IMR-90 (cell line): ENCODE results near the gene KIR3DL3. TPM values are rescaled to one million over a fixed set of nuclear protein-coding genes. Genes with fewer than 3 reads are reported as not detected.

ENCODE experiments used
- ATAC-seq: fragments of 200-7000 bp; cut with Tn5 transposase; 2 replicates; pipeline ENCODE4 v1.9.1; 2020; ENCODE audit warnings: low read depth, mild to moderate bottlenecking, moderate library complexity
- BruUV-seq: library from RNA; stranded (reverse); fragments of 400-500 nt; replicated peaks from 2 replicates; lab custom pipeline; 2021; lab: Mats Ljungman, UMichigan
- CTCF ChIA-PET: fragments of 300-600 bp; formaldehyde crosslinking; extraction: SDS; loops from one replicate; lab custom pipeline; 2021; ENCODE audit warnings: antibody characterized with exemption; lab: Yijun Ruan, JAX
- POLR2A ChIA-PET: fragments of 300-600 bp; sonication (Branson Sonifier 250); formaldehyde crosslinking; loops from one replicate; lab custom pipeline; 2022; ENCODE audit warnings: antibody characterized with exemption; ENCODE audit not compliant: unreplicated experiment; lab: Charles Lee
- DNase-seq: peaks from one replicate; pipeline ENCODE4 v3.0.0; 2013
- H2AFZ ChIP-seq: replicated peaks from 2 replicates; pipeline ENCODE3; 2013; ENCODE audit warnings: low read length, mild to moderate bottlenecking; ENCODE audit not compliant: poor library complexity
- H2AK5ac ChIP-seq: 2 replicates; pipeline ENCODE4 v1.6.1; 2013; ENCODE audit warnings: low read depth, low read length, inconsistent platforms
- H2AK9ac ChIP-seq: replicated peaks from 2 replicates; pipeline ENCODE3; 2013; ENCODE audit warnings: mild to moderate bottlenecking, low read depth, low read length, moderate library complexity; ENCODE audit not compliant: poor library complexity
- H2BK120ac ChIP-seq: 2 replicates; pipeline ENCODE4 v1.6.1; 2013; ENCODE audit warnings: low read depth, low read length, inconsistent platforms
- H2BK15ac ChIP-seq: 3 replicates; pipeline ENCODE4 v1.6.1; 2013; ENCODE audit warnings: low read depth, low read length, inconsistent platforms
- H2BK20ac ChIP-seq: 2 replicates; pipeline ENCODE4 v1.6.1; 2013; ENCODE audit warnings: low read depth, mild to moderate bottlenecking, inconsistent platforms, low read length, moderate library complexity
- H2BK5ac ChIP-seq: 2 replicates; pipeline ENCODE4 v1.6.1; 2013; ENCODE audit warnings: mild to moderate bottlenecking, low read depth, low read length, inconsistent platforms; ENCODE audit not compliant: poor library complexity, severe bottlenecking
- H3K14ac ChIP-seq: replicated peaks from 2 replicates; pipeline ENCODE4 v1.6.1; 2013; ENCODE audit warnings: low read depth, low read length, inconsistent platforms
- H3K18ac ChIP-seq: 2 replicates; pipeline ENCODE4 v1.6.1; 2013; ENCODE audit warnings: low read depth, low read length, control low read depth
- H3K23ac ChIP-seq: 2 replicates; pipeline ENCODE4 v1.6.1; 2013; ENCODE audit warnings: low read depth, low read length, inconsistent platforms
- H3K27ac ChIP-seq: 2 replicates; pipeline ENCODE4 v1.5.1; 2013; ENCODE audit warnings: mild to moderate bottlenecking, control low read depth, low read length; ENCODE audit not compliant: insufficient read depth
- H3K27me3 ChIP-seq: 2 replicates; pipeline ENCODE4 v1.6.1; 2013; ENCODE audit warnings: low read length; ENCODE audit not compliant: control insufficient read depth, insufficient read depth
- H3K36me3 ChIP-seq: 2 replicates; pipeline ENCODE4 v1.6.1; 2013; ENCODE audit warnings: low read length, mixed read lengths; ENCODE audit not compliant: control insufficient read depth, insufficient read depth
- H3K4ac ChIP-seq: 2 replicates; pipeline ENCODE4 v1.6.1; 2013; ENCODE audit warnings: low read depth, low read length, inconsistent platforms
- H3K4me1 ChIP-seq: 2 replicates; pipeline ENCODE4 v1.6.1; 2013; ENCODE audit warnings: low read length, mixed read lengths; ENCODE audit not compliant: control insufficient read depth, insufficient read depth
- H3K4me2 ChIP-seq: 2 replicates; pipeline ENCODE4 v1.6.1; 2013; ENCODE audit warnings: low read depth, mild to moderate bottlenecking, control low read depth, low read length, moderate library complexity
- H3K4me3 ChIP-seq: 2 replicates; pipeline ENCODE4 v1.5.1; 2013; ENCODE audit warnings: low read depth, mild to moderate bottlenecking, control low read depth, low read length, moderate library complexity; ENCODE audit not compliant: insufficient read depth
- H3K56ac ChIP-seq: 2 replicates; pipeline ENCODE4 v1.6.1; 2013; ENCODE audit warnings: low read length, inconsistent platforms; ENCODE audit not compliant: insufficient read depth; ENCODE audit errors: extremely low read depth
- H3K79me1 ChIP-seq, 2 experiments: 2 replicates each; pipeline ENCODE4 v1.6.1; 2013; ENCODE audit warnings: low read length in 2 of 2, inconsistent platforms in 1 of 2, low read depth in 1 of 2
- H3K9ac ChIP-seq: 2 replicates; pipeline ENCODE4 v1.6.1; 2013; ENCODE audit warnings: low read depth, low read length, control low read depth
- H3K9me1 ChIP-seq: 2 replicates; pipeline ENCODE4 v1.6.1; 2013; ENCODE audit warnings: low read length, inconsistent platforms; ENCODE audit not compliant: insufficient read depth
- H3K9me3 ChIP-seq: 2 replicates; pipeline ENCODE4 v1.6.1; 2013; ENCODE audit warnings: low read length; ENCODE audit not compliant: control insufficient read depth, insufficient read depth
- H4K20me1 ChIP-seq: 2 replicates; pipeline ENCODE4 v1.6.1; 2013; ENCODE audit warnings: low read length, inconsistent platforms; ENCODE audit not compliant: insufficient read depth
- H4K5ac ChIP-seq: 2 replicates; pipeline ENCODE4 v1.6.1; 2013; ENCODE audit warnings: mild to moderate bottlenecking, low read depth, low read length, control low read depth
- H4K8ac ChIP-seq, 2 experiments: 2 replicates each; pipeline ENCODE4 v1.6.1; 2013; ENCODE audit warnings: low read depth in 2 of 2, low read length in 2 of 2, control low read depth in 1 of 2, inconsistent platforms in 1 of 2
- H4K91ac ChIP-seq: 2 replicates; pipeline ENCODE4 v1.6.1; 2013; ENCODE audit warnings: low read depth, low read length, inconsistent platforms; ENCODE audit not compliant: insufficient read depth
- CEBPB ChIP-seq: IDR thresholded peaks from 2 replicates; pipeline ENCODE4 v1.6.1; 2012; ENCODE audit warnings: low read depth, low read length, improper control_type of control experiment
- MXI1 ChIP-seq: IDR thresholded peaks from 2 replicates; pipeline ENCODE4 v1.6.1; 2012; ENCODE audit warnings: low read depth, mild to moderate bottlenecking, low read length, moderate library complexity, borderline replicate concordance
- NFE2L2 ChIP-seq: fragments of 150-350 bp; IDR thresholded peaks from 2 replicates; pipeline ENCODE4 v1.6.1; 2016; ENCODE audit warnings: low read depth, mild to moderate bottlenecking, low read length
- RAD21 ChIP-seq: IDR thresholded peaks from 2 replicates; pipeline ENCODE4 v1.6.1; 2012; ENCODE audit warnings: low read length, improper control_type of control experiment
- SMC3 ChIP-seq: fragments of 150-350 bp; IDR thresholded peaks from 2 replicates; pipeline ENCODE4 v1.6.1; 2016; ENCODE audit warnings: low read depth, mild to moderate bottlenecking, antibody characterized with exemption, low read length, moderate library complexity
- WGBS, 2 experiments: methylation state at CpG; one replicate each; pipeline versions ENCODE4 v1.1.5 to v1.1.7; 2013; ENCODE audit warnings: missing lambda C conversion rate in 2 of 2; ENCODE audit not compliant: insufficient read length in 1 of 2; ENCODE audit errors: extremely low coverage in 2 of 2; 5-methylcytosine and 5-hydroxymethylcytosine counted together
- dilution Hi-C: fragments of 300-500 bp; cut with HindIII; formaldehyde crosslinking; loops from one replicate; pipeline ENCODE4 v1.14.3; 2018; ENCODE audit warnings: low sequenced_read_pairs; ENCODE audit not compliant: unreplicated experiment
- in situ Hi-C: fragments of 300-500 bp; cut with MboI; formaldehyde crosslinking; loops from 3 replicates; pipeline ENCODE4 v1.14.3; 2019; ENCODE audit warnings: low sequenced_read_pairs, inconsistent platforms, mixed read lengths
- intact Hi-C: fragments of 100-400 bp; cut with micrococcal nuclease; formaldehyde crosslinking; loops from 2 replicates; pipeline ENCODE4 v1.10.0; 2022
- polyA plus RNA-seq, 3 experiments: library from polyadenylated mRNA; depleted of rRNA; stranded (reverse); fragments of >200 nt; gene quantifications; 2 replicates each; pipeline ENCODE4 v1.2.3, GENCODE V29; 2012; ENCODE audit warnings: low replicate concordance in 1 of 3
- total RNA-seq: library from RNA; depleted of rRNA; stranded (reverse); fragments of >200 nt; gene quantifications from 2 replicates; pipeline ENCODE4 v1.2.3, GENCODE V29; 2012

KIR3DL3 gene
- total and polyA plus RNA-seq, 2 of the 4 experiments (the other 2 are of a cell fraction), result not detected

GRCh38 chr19:54691582-54692297 is 32.5 kb upstream of the KIR3DL3 start:
- Histone ChIP-seq H3K27me3 (no peaks in the 10 kb centered on the region), H3K9me1 (no peaks in the 10 kb centered on the region), H3K4me1 (no peaks in the 10 kb centered on the region), H3K56ac (no peak overlapping the region), H4K5ac (no peak overlapping the region), H3K9ac (no peak overlapping the region), H2BK5ac (no peak overlapping the region), H3K27ac (no peak overlapping the region), H3K4me3 (no peak overlapping the region), H4K91ac (no peak overlapping the region), H3K18ac (no peak overlapping the region), H2BK20ac (no peak overlapping the region), H3K4ac (no peak overlapping the region), H3K14ac (no peak overlapping the region), H3K36me3 (no peaks in the 10 kb centered on the region), H3K79me1 (no peaks in the 10 kb centered on the region), H3K4me2 (no peak overlapping the region), H2AK5ac (no peak overlapping the region), H2AFZ (no peak overlapping the region), H3K9me3 (peaks cover 18% of the 10 kb centered on the region), H2BK120ac (no peak overlapping the region), H3K23ac (no peak overlapping the region), H2AK9ac (no peak overlapping the region), H2BK15ac (no peak overlapping the region), H4K8ac (no peak overlapping the region), H4K20me1 (no peaks in the 10 kb centered on the region)
- intact Hi-C loops (no loop called here), in situ Hi-C loops (no loop called here), dilution Hi-C loops (no loop called here)
- BruUV-seq, result no TSS peak
- DNase-seq (no peak), ATAC-seq (no peak)
- POLR2A ChIA-PET, result no interaction called here
- 63% methylated on average over 2 of the region's 9 CpGs; no CpG with 5 or more reads in 1 of the 2 experiments for WGBS, 2 experiments
- TF ChIP-seq RAD21 (no peak), SMC3 (no peak), CEBPB (peak; percentile 40; the same call in 1 of the 2 replicates), NFE2L2 (no peak), MXI1 (no peak)
- CTCF ChIA-PET, result no interaction called here
